SU-DHL-6 (cell line): ENCODE results near the gene SLC7A9.

Experiments used
- CTCF ChIP-seq: fragments of 200-600 bp; sonication (generic); IDR thresholded peaks from one replicate; pipeline ENCODE4 v1.5.1; 2017; ENCODE audit warnings: antibody characterized with exemption, mild to moderate bottlenecking, low read length, moderate library complexity; ENCODE audit not compliant: insufficient read depth, poor library complexity, severe bottlenecking
- EZH2phosphoT487 ChIP-seq: fragments of 200-600 bp; sonication (generic), shearing (Covaris generic); conservative IDR thresholded peaks from 2 replicates; pipeline ENCODE4 v1.6.1; 2018; ENCODE audit warnings: mild to moderate bottlenecking, antibody characterized with exemption, low read length, moderate library complexity, mixed read lengths

DNA sequence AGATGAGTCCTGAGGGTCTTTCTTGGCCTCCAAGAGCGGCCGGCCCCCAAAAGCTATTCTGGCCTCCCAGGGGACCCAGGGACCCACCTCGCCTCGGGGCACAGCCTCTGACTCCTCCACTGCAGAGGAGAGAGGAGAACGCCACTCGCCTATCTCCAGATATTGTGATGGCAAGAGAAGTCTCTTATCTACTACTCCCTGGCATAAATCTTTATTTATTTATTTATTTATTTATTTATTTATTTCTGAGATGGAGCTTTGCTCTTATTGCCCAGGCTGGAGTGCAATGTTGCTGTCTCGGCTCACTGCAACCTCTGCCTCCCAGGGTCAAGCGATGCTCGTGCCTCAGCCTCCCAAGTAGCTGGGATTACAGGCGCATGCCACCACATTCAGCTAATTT is 11.0 kb downstream of the SLC7A9 start:
- TF ChIP-seq CTCF, result no peak
- no peak for TF ChIP-seq EZH2phosphoT487
